H1 (cell line): ENCODE data around the gene MYPN. TPM values are rescaled to one million over a fixed set of nuclear protein-coding genes. Genes with fewer than 3 reads are reported as not detected.

Source experiments
- CTCF ChIA-PET: fragments of 300-600 bp; sonication (Branson Sonifier 250); formaldehyde crosslinking; loops from one replicate; lab custom pipeline; 2021; ENCODE audit not compliant: partially characterized antibody; lab: Charles Lee
- POLR2A ChIA-PET: fragments of 300-600 bp; sonication (Branson Sonifier 250); formaldehyde crosslinking; loops from one replicate; lab custom pipeline; 2021; ENCODE audit warnings: inconsistent platforms; ENCODE audit not compliant: partially characterized antibody; lab: Charles Lee
- DNase-seq, 2 experiments: peaks; one replicate each; pipeline versions ENCODE4 v3.0.0 to v3.0.0-alpha.2; 2010 to 2022; ENCODE audit warnings: low spot score in 2 of 2, low read depth in 1 of 2, mixed read lengths in 1 of 2
- FAIRE-seq: peaks from 2 replicates; lab custom pipeline; 2011; peaks lifted over from hg19 to GRCh38; lab: Jason Lieb, UNC
- H2AFZ ChIP-seq: 2 replicates; pipeline ENCODE4 v1.8.1; 2012; ENCODE audit warnings: low read length, inconsistent platforms
- H2AK5ac ChIP-seq: 2 replicates; pipeline ENCODE4 v1.6.1; 2013; ENCODE audit warnings: low read depth, low read length
- H2BK120ac ChIP-seq: replicated peaks from 2 replicates; pipeline ENCODE3; 2013; ENCODE audit warnings: low read depth, low read length, inconsistent platforms
- H2BK12ac ChIP-seq: 2 replicates; pipeline ENCODE4 v1.6.1; 2013; ENCODE audit warnings: low read depth, low read length
- H2BK15ac ChIP-seq: 2 replicates; pipeline ENCODE4 v1.6.1; 2013; ENCODE audit warnings: low read length
- H2BK20ac ChIP-seq: 2 replicates; pipeline ENCODE4 v1.6.1; 2013; ENCODE audit warnings: low read length
- H2BK5ac ChIP-seq: 2 replicates; pipeline ENCODE4 v1.6.1; 2013; ENCODE audit warnings: low read depth, low read length
- H3K14ac ChIP-seq: 2 replicates; pipeline ENCODE4 v1.6.1; 2013; ENCODE audit warnings: inconsistent platforms; ENCODE audit not compliant: insufficient read length
- H3K18ac ChIP-seq: 2 replicates; pipeline ENCODE4 v1.6.1; 2013; ENCODE audit warnings: low read length; ENCODE audit errors: extremely low read depth
- H3K23ac ChIP-seq: 2 replicates; pipeline ENCODE4 v1.6.1; 2013; ENCODE audit warnings: inconsistent platforms; ENCODE audit not compliant: insufficient read length
- H3K23me2 ChIP-seq: 2 replicates; pipeline ENCODE4 v1.6.1; 2013; ENCODE audit warnings: low read depth, low read length
- H3K27ac ChIP-seq: 2 replicates; pipeline ENCODE4 v1.6.1; 2011; ENCODE audit warnings: low read depth, low read length, inconsistent platforms
- H3K27me3 ChIP-seq, 4 experiments: replicated peaks in 1 of 4; 1 replicate in 1 of 4; 2 replicates in 3 of 4; pipeline versions ENCODE4 v1.6.1 to v1.8.1; 2011 to 2013; ENCODE audit warnings: low read length in 3 of 4, mild to moderate bottlenecking in 3 of 4, inconsistent platforms in 2 of 4, mixed read lengths in 2 of 4, moderate library complexity in 1 of 4; ENCODE audit not compliant: control insufficient read depth in 3 of 4, insufficient read depth in 3 of 4; ENCODE audit errors: extremely low read depth in 1 of 4
- H3K36me3 ChIP-seq, 4 experiments: 2 replicates each; pipeline versions ENCODE4 v1.6.1 to v1.8.1; 2011 to 2013; ENCODE audit warnings: mild to moderate bottlenecking in 4 of 4, low read length in 3 of 4, moderate library complexity in 2 of 4, control low read depth in 1 of 4, inconsistent platforms in 1 of 4; ENCODE audit not compliant: insufficient read depth in 4 of 4, control insufficient read depth in 2 of 4
- H3K4ac ChIP-seq: replicated peaks from 2 replicates; pipeline ENCODE3; 2013; ENCODE audit warnings: low read length, low read depth, mixed read lengths, inconsistent platforms; ENCODE audit not compliant: insufficient read length
- H3K4me1 ChIP-seq, 4 experiments: replicated peaks in 1 of 4; 1 replicate in 1 of 4; 2 replicates in 3 of 4; pipeline versions ENCODE4 v1.6.1 to v1.8.1; 2011 to 2013; ENCODE audit warnings: low read length in 3 of 4, inconsistent platforms in 2 of 4, mixed read lengths in 1 of 4; ENCODE audit not compliant: insufficient read depth in 4 of 4, control insufficient read depth in 3 of 4
- H3K4me2 ChIP-seq, 2 experiments: 2 replicates each; pipeline versions ENCODE4 v1.6.1 to v1.8.1; 2011 to 2013; ENCODE audit warnings: low read depth in 2 of 2, low read length in 2 of 2, control low read depth in 1 of 2, inconsistent platforms in 1 of 2, mild to moderate bottlenecking in 1 of 2; ENCODE audit not compliant: insufficient read depth in 1 of 2
- H3K4me3 ChIP-seq, 4 experiments: fragments of 200-600, 300-600 bp in 1 of 4; sonication (generic), shearing (Covaris generic), sonication (Bioruptor Twin) in 1 of 4; 2 replicates each; pipeline versions ENCODE4 v1.5.1 to v1.8.1; 2011 to 2016; ENCODE audit warnings: low read length in 4 of 4, low read depth in 3 of 4, control low read depth in 2 of 4, inconsistent platforms in 2 of 4, mild to moderate bottlenecking in 2 of 4, mixed read lengths in 1 of 4, moderate library complexity in 1 of 4; ENCODE audit not compliant: insufficient read depth in 2 of 4; ENCODE audit errors: extremely low read depth in 1 of 4
- H3K56ac ChIP-seq: replicated peaks from 2 replicates; pipeline ENCODE3; 2013; ENCODE audit warnings: low read depth, mild to moderate bottlenecking, mixed read lengths, low read length, inconsistent platforms; ENCODE audit not compliant: insufficient read length
- H3K79me1 ChIP-seq: 2 replicates; pipeline ENCODE4 v1.6.1; 2013; ENCODE audit warnings: low read depth, low read length, control low read depth
- H3K79me2 ChIP-seq, 2 experiments: 2 replicates each; pipeline versions ENCODE4 v1.6.1 to v1.8.1; 2012 to 2013; ENCODE audit warnings: low read length in 2 of 2, mild to moderate bottlenecking in 2 of 2, inconsistent platforms in 1 of 2; ENCODE audit not compliant: insufficient read depth in 2 of 2, control insufficient read depth in 1 of 2
- H3K9ac ChIP-seq, 4 experiments: replicated peaks in 1 of 4; 1 replicate in 1 of 4; 2 replicates in 3 of 4; pipeline versions ENCODE4 v1.6.1 to v1.8.1; 2011 to 2013; ENCODE audit warnings: low read depth in 3 of 4, low read length in 3 of 4, control low read depth in 2 of 4, mild to moderate bottlenecking in 2 of 4, moderate library complexity in 2 of 4, inconsistent platforms in 1 of 4; ENCODE audit errors: extremely low read depth in 1 of 4
- H3K9me3 ChIP-seq, 2 experiments: 2 replicates each; pipeline versions ENCODE4 v1.6.1 to v1.8.1; 2012 to 2013; ENCODE audit warnings: mild to moderate bottlenecking in 2 of 2, moderate library complexity in 2 of 2, control low read depth in 1 of 2, inconsistent platforms in 1 of 2, low read depth in 1 of 2, low read length in 1 of 2, mixed read lengths in 1 of 2; ENCODE audit not compliant: insufficient read depth in 2 of 2
- H4K20me1 ChIP-seq, 2 experiments: replicated peaks in 1 of 2; 2 replicates each; pipeline versions ENCODE3 to v1.8.1; 2011 to 2013; ENCODE audit warnings: inconsistent platforms in 2 of 2, low read length in 2 of 2, mild to moderate bottlenecking in 1 of 2; ENCODE audit not compliant: insufficient read depth in 2 of 2, control insufficient read depth in 1 of 2
- H4K5ac ChIP-seq: 2 replicates; pipeline ENCODE4 v1.6.1; 2013; ENCODE audit warnings: low read length, low read depth, mixed read lengths, inconsistent platforms; ENCODE audit not compliant: insufficient read length
- H4K8ac ChIP-seq: 2 replicates; pipeline ENCODE4 v1.8.0; 2013; ENCODE audit warnings: mild to moderate bottlenecking, moderate library complexity, low read length, inconsistent platforms; ENCODE audit not compliant: insufficient read depth; ENCODE audit errors: extremely low read depth
- H4K91ac ChIP-seq: replicated peaks from 2 replicates; pipeline ENCODE3; 2013; ENCODE audit warnings: low read length, mixed read lengths, inconsistent platforms; ENCODE audit not compliant: insufficient read length
- WGBS, 2 experiments: shearing (Covaris generic) in 1 of 2; methylation state at CpG; one replicate each; pipeline versions ENCODE4 v1.1.6 to v1.1.7; 2013 to 2015; ENCODE audit warnings: low lambda C conversion rate in 2 of 2, mixed read lengths in 2 of 2, inconsistent platforms in 1 of 2, low coverage in 1 of 2, missing lambda C conversion rate in 1 of 2; ENCODE audit not compliant: insufficient replicate concordance in 2 of 2, insufficient coverage in 1 of 2, insufficient read length in 1 of 2; ENCODE audit errors: extremely low coverage in 1 of 2, missing lambda C conversion rate in 1 of 2; 5-methylcytosine and 5-hydroxymethylcytosine counted together
- polyA plus RNA-seq, 7 experiments: library from polyadenylated mRNA; depleted of rRNA in 3 of 7; stranded (reverse) in 5 of 7; unstranded in 2 of 7; fragments of >200 nt in 5 of 7; fragments of 200-250 nt in 2 of 7; gene quantifications; 1 replicate in 5 of 7; 2 replicates in 1 of 7; 4 replicates in 1 of 7; pipeline versions ENCODE4 v1.2.1 to v1.2.3, GENCODE V29; 2011 to 2013; ENCODE audit warnings: missing spikeins in 2 of 7, mixed read lengths in 2 of 7
- total RNA-seq: library from RNA; stranded (reverse); fragmentation: NEBNext Ultra II Directional; extraction: Animal tissue kit (Norgen Biotek cat#: 25700); gene quantifications from 2 replicates; pipeline ENCODE4 v1.2.1, GENCODE V29; 2021

Gene MYPN
- total and polyA plus RNA-seq, 2 of the 8 experiments (the other 6 are each of a cell fraction or from before 2014, with no cell fraction given): not detected

GRCh38 chr10:68128015-68128414 is 18.7 kb downstream of the MYPN start:
- Histone ChIP-seq H3K79me1 (no peaks in the 10 kb centered on the region), H3K79me2 (no peaks in the 10 kb centered on the region), H4K5ac (no peak overlapping the region), H2BK12ac (no peak overlapping the region), H3K4me1 (no peaks in the 10 kb centered on the region), H2BK5ac (no peak overlapping the region), H2BK20ac (no peak overlapping the region), H3K36me3 (no peaks in the 10 kb centered on the region), H3K14ac (no peak overlapping the region), H3K23ac (no peak overlapping the region), H3K9ac (no peak overlapping the region), H2BK15ac (no peak overlapping the region), H3K23me2 (no peaks in the 10 kb centered on the region), H2AFZ (no peak overlapping the region), H3K56ac (no peak overlapping the region), H2BK120ac (no peak overlapping the region), H3K4me2 (no peak overlapping the region), H4K91ac (no peak overlapping the region), H3K27ac (no peak overlapping the region), H3K27me3 (no peaks in the 10 kb centered on the region), H4K20me1 (no peaks in the 10 kb centered on the region), H3K9me3 (no peaks in the 10 kb centered on the region), H3K4me3 (no peak overlapping the region), H2AK5ac (no peak overlapping the region), H3K18ac (no peak overlapping the region), H3K4ac (no peak overlapping the region), H4K8ac (no peak overlapping the region)
- POLR2A ChIA-PET: interaction anchor here (0.6 to 0.7 kb wide), 2 partner anchors 9 to 155 kb away, joined by 3 read pairs; no protein-coding TSS in a partner anchor
- no peak for DNase-seq
- CTCF ChIA-PET: interaction anchor here (0.6 kb wide), 1 partner anchor 349 kb away, joined by 3 read pairs; no protein-coding TSS in a partner anchor
- 93% methylated on average over 2 of the region's 2 CpGs; no CpG with 5 or more reads in 1 of the 2 experiments for WGBS, 2 experiments
- FAIRE-seq: no peak
